NCI-H2081 treated with DMSO at 0.1 percent for 48 hours (cell line): Measurements from ENCODE around the gene BCL7C.
"Not testable (repeated sequence)": the region's sequence is repeated elsewhere in the genome, so short reads cannot be mapped to it uniquely, and the experiment has no call there.

Experiments used
- DNase-seq: peaks from one replicate; lab custom pipeline; 2025; lab: John Stamatoyannopoulos, UW

Gene BCL7C

DNA sequence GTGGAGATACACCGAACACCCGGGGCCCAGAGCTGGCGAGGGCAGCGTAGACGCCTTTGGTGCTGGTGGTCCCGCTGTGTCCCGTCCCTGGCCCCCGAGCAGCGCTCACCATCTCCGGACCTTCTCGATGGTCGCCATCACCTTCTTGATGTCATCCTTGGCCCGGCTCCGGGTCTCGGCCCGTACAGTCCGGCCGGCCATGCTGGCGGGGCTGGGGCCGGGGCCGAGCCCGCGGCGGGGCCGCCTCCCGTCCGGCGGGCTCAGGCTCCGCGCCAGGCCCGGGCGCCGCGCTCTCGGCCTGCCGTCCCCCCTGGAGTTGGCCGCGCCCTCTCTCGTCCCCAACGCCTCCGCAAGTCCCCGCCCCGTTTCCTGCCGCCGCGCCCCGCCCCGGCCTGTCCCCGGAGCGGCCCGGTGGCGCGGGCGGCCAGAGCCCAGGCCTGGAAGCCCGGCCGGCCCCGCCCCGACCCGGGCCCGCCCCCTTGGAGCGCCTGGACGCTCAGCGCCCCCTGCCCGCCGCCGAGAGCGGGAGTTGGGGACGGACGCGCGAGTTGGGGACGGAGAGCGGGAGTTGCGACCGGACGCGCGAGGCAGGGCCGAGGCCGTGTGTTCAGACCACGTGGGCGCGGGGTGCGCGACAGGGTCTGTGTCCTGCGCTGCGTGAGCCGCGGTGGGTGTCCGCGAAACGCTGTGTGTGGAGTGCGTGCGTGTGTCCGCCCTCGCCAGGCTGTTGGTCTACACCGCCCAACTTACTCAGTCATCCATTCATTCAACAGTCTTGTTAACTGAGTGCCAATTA, at the start of gene BCL7C:
Gene BCL7C (minus strand): TSS at position 334 of the 796 bp plus-strand sequence. CDS start 133 bp downstream, at position 201.
- no peak for DNase-seq

DNA sequence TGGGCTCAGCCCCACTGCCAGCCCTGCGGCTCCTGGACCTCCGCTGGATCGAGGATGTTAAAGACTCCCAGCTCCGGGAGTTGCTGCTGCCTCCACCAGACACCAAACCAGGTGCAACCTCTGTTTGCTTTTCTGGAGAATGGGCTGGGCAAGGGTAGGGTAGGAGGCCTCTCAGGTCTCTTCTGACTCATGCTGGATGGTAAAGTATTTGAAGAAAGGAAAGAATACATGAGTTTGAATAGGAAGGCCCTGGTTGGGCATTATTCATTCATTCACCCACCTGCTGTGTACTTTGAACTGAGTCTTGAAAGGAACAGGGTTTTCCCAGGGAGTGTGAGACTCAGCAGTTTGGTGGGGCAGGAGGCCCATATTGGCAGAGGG, 48.5 kb upstream of the BCL7C start:
- DNase-seq = no peak

DNA sequence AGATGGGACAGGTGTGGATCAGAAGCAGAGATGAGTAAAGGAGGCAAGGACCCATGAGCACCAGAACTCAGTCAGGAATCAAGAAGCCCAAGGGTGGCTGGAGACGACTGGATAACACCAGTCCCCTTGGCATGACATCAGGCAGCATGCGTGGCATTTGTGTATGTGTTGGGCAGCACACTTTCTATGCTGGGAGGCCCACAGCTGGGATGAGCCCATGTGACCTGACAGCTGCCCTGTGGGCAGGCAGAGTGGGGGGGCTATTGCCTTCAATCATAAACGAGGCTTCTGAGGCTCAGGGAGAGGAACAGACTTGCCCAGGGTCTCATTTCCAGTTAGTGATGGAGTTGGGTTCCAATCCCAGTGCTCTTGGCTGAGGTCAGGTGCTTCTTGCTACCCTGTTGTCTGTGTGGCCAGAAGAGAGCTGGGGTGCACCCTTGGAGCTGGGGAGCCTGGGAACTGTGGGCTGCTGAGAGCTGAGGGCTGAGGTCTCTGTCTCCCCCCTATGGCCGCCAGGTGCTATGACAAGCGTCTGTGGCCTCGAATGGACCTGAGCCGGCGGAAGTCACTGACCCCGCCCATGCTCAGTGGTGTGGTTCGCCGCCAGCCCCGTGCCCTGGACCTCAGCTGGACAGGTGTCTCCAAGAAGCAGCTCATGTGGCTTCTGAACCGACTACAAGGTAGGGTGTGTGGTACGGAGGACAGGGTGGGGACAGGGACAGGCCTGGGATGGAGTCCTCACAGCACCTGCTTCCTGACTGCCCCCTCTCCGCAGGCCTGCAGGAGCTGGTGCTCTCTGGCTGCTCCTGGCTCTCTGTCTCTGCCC, 47.9 kb upstream of the BCL7C start:
- DNase-seq = no peak

DNA sequence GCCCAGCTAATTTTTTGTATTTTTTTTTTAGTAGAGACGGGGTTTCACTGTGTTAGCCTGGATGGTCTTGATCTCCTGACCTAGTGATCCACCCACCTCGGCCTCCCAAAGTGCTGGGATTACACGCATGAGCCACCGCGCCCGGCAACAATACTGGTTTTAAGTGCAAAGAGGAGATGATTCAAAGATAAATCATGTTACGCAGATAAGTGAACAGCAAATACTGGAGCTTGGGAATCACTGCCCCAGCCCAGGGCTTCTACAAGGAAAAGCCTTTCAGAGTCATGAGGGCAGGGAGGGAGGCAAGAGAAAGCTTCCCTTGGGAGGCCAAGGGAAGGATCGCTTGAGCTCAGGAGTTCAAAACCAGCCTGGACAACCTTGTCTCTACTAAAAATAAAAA, 45.7 kb upstream of the BCL7C start:
- not testable (repeated sequence) for DNase-seq

DNA sequence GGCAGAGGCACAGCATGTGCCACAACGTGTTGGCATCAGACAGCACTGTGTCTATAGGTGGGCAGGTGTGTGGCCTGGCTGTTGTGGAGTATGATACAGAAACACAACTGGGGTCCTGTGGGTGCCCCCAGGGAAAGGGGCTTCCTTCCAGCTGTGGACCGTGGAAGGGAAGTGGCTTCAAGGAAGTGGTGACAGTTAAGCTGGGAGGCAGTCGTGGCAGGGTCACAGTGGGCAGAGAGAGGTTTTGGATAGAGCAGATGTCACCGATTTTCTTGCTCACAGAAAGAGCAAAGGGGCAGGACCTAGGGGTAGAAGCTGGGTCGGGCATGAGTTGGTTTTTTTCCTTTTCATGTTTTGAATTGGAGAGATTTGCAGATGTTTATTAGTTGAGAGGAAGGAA, 43.8 kb upstream of the BCL7C start:
- no peak for DNase-seq

DNA sequence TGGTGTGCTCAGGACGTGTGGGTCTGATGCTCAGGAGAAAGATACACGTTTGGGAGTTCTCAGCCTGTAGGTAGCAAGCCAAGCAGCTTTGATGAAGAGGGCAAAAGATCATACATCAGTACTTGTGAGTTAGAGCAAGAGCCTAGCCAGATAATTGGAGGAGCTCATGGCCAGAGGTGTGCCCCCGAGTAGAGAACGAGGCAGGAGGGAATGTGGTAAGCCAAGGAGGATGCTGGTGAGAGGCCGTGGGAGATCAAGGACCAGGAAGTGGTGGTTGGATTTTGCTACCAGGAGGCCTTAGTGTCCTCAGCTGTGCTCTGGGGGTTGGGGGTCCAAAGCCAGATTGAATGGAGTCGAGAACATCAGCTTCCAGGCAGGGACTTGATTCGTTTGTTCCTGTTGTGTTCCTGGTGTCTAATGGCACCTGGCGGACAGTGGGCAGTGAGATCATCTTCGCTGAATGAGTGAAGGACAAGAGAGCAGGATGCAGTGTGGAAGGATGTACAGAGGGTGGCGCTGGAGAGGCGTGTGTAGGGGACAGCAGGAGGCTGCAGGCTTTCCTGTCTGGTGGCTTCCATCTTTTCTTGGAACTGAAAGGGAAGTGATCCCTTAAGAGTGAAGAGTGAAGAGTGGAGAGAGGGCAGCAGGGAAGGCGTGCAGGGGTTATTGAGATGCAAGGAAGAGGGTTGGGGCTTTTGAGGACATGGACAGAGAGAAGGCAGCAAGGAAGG, 41.1 kb upstream of the BCL7C start:
- DNase-seq = no peak

DNA sequence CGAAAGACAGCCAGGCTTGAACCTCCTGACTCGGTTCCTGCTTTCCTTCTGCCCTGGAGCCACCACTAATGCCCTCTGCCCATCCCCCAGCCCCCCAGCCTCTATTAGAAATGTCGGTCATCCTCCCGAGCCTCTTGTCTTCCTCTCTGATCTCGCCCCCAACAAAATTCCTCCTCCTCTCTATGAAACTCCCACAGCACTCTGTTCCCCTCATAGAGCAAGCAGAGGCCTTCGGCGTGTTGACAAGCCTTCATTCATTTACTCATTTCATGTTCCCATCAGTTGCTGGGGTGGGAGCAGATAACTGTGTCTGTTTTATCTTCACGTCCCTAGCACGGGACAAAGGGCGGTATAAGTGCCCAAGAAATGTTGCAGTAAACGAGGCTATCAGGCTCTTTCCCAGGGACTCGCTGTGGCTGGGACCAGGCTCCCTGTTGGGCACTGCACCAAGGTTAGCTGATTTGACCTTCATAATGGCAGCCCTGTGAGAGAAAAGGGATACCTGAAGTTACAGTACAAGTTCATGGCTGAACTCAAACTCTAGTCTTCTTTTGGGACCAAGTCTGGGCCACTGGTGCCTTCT, 37.3 kb upstream of the BCL7C start:
- DNase-seq = no peak

DNA sequence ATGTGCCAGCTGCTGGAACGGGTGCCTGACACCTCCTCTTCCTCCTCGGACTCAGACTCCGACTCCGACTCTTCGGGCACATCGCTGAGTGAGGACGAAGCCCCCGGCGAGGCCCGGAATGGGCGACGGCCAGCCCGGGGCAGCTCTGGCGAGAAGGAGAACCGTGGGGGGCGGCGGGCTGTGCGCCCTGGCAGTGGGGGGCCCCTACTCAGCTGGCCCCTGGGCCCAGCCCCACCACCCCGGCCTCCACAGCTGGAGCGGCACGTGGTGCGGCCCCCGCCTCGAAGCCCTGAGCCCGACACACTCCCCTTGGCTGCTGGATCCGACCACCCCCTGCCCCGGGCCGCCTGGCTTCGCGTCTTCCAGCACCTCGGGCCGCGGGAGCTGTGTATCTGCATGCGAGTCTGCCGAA, 36.3 kb upstream of the BCL7C start:
- DNase-seq = no peak

DNA sequence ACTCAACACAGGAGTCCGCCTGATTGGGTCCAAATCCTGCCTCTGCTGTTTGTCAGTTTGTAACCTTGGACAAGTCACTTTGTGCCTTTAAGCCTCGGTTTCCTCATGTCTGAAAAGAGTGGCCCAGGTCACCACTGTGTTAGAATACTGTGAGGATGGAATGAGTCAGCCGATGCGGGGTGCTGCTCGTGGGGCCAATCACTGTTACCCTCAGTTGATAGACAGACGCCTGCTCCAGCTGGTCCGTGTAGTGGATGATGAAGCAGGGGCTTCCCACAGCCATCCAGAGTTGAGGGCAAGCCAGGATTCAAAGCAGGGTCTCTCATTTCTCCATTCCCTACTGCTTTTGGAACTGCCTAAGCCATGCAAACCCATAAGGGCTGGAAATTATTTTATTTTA, 35.3 kb upstream of the BCL7C start:
- DNase-seq = no peak

DNA sequence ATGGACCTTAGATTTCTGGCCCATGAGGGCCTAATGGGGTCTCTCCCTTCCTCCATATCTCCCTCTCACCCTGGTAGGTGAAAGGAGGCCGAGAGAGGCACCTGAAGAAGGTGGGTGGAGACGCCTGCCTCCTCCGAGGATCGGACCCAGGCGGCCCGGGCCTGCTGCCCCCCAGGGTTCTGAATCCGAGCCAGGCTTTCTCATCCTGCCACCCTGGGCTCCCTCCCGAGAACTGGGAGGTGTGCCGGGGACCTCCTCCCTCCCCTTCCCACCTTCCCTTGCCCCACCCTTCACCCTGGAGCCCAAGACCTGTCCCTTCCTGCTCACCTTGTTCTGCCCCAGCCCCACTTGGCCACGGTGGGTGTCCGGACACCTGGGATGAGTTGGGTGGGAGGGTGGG, 34.5 kb upstream of the BCL7C start:
- no peak for DNase-seq

DNA sequence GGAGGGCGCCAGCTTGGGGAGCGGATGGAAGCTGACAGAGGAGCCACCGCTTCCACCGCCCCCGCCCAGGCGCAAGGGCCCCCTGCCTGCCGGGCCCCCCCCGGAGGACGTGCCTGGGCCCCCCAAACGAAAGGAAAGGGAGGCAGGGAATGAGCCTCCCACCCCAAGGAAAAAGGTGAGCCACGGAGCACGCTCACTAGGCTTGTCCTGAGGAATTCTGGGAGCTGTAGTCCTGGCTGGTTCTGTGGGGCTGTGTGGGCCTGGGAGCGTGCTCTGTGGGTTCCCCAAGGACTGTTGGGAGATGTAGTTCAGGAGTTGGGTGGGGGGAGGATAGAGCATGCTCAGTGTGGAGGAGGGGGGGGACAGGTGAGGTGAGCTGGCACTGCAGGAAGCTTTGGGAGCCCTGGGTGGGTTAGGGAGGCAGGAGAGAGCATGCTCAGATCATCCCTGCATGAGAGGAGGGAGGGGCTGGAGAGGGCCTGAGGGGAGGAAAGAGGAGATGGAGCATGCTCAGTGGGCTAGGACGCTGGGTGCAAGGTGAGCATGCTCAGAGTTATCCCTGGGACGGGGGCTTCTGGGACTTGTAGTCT, 34.0 kb upstream of the BCL7C start:
- peak; percentile 77 for DNase-seq

DNA sequence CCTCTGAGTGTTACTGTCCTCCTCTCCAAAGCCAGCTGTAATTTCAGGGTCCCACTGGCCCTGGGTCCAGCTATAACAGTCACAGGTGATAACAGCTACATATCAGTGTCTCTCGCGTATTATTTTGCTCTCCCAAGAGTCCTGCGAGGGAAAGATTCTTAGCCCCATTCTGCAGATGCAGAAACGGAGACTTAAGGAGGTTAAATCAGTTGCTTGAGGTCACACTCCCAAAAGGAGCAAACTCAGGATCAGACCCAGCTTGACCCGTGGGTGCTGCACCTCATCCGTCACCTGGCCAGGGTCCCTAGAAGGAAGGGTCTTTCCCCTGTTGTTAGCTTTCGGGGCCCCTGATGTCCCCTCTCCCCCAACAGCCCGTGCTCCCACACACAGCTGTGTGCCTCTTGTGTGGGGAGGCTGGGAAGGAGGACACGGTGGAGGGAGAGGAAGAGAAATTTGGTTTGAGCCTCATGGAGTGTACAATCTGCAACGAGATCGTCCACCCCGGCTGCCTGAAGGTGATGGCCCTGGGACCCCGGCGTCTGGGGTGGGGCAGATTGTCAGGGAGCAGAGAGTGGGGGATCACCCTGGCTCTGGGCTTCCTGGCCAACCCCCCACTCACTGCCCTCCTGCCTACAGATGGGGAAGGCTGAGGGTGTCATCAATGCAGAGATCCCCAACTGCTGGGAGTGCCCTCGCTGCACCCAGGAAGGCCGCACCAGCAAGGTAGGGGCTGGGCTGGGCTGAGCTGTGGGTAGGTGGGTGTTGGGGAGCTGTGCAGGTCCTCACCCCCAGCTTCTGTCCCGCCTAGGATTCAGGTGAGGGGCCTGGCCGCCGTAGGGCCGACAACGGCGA, 33.3 kb upstream of the BCL7C start:
- DNase-seq = no peak

DNA sequence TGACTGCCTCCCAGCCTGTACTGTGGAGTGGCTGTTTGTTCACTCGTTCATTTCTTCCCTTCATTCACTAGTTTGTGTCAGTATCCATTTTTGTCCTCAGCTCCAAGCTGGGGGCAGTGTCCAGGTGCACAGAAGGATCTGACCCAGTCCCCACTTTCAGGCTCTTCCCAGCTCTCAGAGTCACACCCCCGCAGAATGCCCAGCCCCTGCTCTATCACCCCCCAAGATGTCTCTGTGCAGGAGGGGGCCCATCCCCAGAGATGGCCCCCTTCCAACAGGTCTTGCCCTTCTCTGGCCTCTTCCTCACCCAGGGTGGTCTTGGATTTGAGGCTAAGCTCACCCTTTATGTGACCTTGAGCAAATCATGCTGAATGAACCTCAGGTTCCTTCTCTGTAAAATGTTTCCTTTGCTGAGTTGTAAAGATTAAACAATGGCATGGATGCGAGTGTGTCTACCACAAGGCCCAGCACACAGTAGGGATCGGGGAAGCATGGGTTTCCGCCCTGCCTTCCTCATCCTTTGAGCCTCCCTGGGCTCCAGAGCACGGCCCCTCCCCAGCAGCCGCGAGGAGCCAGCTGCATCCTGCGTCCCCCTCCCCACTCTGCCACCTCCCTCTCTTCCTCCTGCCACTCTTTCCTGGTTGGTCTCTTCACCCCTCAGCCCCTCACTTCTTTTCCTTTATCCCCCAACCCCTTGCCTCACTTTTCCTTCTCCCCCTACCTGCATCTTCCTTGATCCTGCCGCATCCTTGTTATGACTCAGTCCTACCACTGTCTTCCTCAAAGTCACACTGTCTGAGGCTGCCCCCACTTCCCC, 32.3 kb upstream of the BCL7C start:
- no peak for DNase-seq

DNA sequence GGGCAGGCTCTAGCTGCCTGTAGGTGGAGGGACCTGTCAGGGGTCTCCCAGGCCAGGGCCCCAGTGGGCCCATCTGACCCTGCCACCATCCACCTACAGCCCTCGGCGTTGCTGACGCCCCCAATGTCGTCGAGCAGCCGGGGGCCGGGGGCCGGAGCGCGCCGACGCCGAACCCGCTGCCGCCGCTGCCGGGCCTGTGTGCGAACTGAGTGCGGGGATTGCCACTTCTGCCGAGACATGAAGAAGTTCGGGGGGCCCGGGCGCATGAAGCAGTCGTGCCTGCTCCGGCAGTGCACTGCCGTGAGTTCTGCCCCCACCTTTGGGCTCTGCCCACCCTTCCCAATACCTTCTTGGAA, 31.7 kb upstream of the BCL7C start:
- no peak for DNase-seq

DNA sequence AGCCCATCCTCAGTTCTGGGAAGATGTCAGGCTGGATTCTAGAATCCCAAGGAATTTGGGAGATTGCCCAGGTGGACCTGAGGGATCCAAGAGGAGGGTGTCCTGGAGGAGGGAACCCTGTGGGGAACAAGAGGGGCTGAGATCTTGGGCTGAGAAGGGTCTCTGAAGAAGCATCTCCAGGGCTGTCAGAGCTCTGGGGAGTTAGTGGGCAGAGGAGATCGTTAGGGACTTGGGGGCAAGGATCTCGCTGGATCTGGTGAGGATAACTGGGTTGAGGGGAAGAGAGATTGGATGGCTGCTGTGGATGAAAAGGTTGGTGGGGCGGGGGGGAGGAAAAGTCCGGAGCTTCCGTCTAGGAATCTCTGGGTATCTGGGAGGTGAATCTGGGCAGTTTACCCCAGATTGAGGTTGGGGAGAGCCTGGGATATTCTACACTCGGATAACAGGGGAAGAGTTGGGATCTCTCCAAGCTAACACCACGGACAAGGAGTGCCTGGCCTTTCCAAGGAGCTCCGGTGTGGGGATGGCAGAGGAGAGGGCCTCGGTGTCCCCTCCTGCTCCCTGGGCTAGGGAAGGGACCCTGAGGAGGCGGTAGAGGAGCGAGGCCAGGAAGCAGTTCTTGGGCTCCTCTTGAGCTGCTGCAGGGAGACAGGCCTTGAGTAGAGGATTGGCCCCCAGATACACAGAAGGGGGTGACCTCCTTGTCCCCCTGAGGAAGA, 31.2 kb upstream of the BCL7C start:
- no peak for DNase-seq

DNA sequence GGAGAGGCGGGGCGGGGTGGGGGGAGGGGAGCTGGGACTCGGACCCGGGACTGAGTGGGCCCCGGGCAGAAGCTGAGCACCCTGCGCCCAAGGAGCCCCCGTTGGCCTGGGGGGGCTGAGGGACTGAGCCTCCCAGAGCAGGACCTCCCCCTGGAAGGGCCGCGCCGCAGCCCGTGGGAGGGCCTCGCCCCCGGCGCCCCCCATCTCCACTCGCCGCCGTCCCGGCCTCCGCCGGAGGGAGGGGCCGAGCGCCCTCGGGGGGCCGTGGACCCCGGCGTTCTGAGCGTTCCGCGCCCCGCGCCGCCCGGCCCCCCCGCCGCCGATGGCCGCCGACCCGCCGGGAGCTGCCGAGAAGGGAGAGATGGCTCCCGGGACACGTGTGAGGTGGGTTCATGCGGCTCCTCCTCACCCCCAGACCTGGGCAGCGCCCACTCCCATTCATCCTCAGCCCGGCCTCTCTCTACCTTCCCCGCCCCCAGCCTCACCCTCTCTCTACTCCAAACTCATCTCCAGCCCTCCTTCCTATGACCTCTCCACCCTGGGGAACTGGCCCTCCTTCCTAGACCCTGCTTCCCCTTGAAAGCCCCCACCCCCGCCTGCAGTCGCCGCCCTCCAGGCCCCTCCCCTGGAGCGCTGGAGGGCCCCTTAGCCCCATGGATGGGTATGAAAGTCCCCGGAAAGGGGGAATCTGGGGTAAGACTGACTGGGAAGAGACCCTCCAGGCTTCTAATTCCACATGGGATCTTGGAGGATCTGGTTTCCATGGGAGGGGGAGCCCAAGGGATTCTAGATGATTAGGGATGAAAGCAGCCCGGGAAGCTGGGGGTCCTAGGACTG, 30.4 kb upstream of the BCL7C start:
- no peak for DNase-seq

DNA sequence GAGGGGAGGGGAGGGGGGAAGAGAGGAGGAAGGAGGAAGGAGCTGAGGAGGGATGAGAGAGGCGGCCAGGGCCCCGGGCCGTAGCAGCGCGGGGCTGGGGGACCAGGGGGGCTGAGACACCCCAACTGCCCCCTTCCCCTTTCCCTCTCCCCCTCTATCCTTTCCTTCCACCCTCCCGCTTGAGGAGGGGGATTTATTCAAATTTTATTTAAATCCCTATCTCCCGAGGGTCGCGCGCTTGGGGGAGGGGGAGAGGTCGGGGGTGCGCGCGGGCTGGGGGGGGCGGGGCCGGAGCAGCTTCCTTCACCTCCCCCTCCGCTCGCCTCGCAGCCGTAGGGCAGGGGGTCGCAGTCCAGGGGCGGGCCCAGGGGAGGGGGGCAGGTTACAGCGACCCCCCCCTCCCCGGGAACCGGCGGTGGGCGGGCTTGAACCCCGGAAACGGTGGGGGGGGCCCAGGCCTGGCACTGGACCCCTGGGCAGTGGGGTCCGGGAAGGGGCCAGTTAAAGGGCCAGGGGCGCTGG, 29.7 kb upstream of the BCL7C start, which contains the start of gene FBXL19:
Gene FBXL19 (plus strand): TSS at position 19 of the 522 bp plus-strand sequence. CDS start 2,183 bp downstream, outside the sequence.
- DNase-seq = no peak

DNA sequence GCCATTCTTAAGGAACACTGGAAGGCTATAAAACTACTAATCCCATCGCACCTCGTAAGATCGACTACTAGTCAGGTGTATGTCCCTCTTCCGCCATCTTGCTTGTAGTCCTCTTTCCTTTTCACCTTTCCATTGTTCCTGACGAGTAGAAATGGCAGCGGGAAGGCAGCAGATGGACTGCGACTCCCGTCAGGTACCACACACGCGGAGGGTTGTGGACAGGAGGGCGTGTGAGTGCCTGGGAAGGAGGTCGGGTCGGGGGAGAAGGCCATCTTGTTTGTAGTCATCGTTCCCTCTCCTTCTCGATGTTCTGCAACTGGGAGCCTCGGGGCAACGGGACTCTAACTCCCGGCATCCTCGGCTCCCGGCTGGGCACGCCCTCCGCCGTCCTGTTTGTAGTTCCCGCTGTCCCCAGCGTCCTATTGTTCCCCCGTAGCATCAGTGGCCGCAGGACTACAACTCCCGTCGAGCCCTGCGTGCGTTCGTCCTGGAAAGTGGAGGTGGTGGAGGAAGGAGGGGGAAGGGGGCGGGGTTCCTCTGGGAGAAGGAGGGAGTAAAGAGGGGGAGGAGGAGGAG, 29.2 kb upstream of the BCL7C start:
- DNase-seq = peak; percentile 90
